Vagina (tissue), 2 donors: ENCODE measurements around the gene PPP3CA. TPM values are rescaled to one million over a fixed set of nuclear protein-coding genes. Genes with fewer than 3 reads are reported as not detected.

Experiments
- DNase-seq, 2 donors: peaks; one replicate each; pipeline ENCODE4 v3.0.0-alpha.2; 2017; ENCODE audit errors: extremely low spot score in 2 of 2
- H3K27ac ChIP-seq: fragments of 200-600 bp; sonication (generic); one replicate; pipeline ENCODE4 v1.5.1; 2019
- H3K27me3 ChIP-seq: fragments of 200-600 bp; sonication (generic); one replicate; pipeline ENCODE4 v1.5.1; 2019
- H3K36me3 ChIP-seq, 2 donors: fragments of 200-600 bp; sonication (generic); one replicate each; pipeline ENCODE4 v1.5.1; 2017 to 2019
- H3K4me1 ChIP-seq: fragments of 200-600 bp; sonication (generic); one replicate; pipeline ENCODE4 v1.5.1; 2019
- H3K4me3 ChIP-seq, 2 donors: fragments of 200-600 bp; sonication (generic); 1 replicate in 1 of 2; 2 replicates in 1 of 2; pipeline ENCODE4 v1.5.1; 2016 to 2019
- H3K9me3 ChIP-seq: fragments of 200-600 bp; sonication (generic); one replicate; pipeline ENCODE4 v1.5.1; 2019
- CTCF ChIP-seq, 3 experiments: fragments of 450-650 bp in 2 of 3; fragments of 200-600 bp in 1 of 3; sonication (generic) in 1 of 3; IDR thresholded peaks; one replicate each; pipeline ENCODE4 v1.5.1; 2017 to 2019; ENCODE audit warnings: antibody characterized with exemption in 3 of 3, mild to moderate bottlenecking in 2 of 3, moderate library complexity in 2 of 3
- POLR2A ChIP-seq, 2 donors: fragments of 450-650 bp; IDR thresholded peaks; one replicate each; pipeline ENCODE4 v1.6.1; 2017; ENCODE audit warnings: antibody characterized with exemption in 2 of 2, mild to moderate bottlenecking in 2 of 2, moderate library complexity in 2 of 2
- POLR2AphosphoS5 ChIP-seq, 2 donors: sonication (generic); formaldehyde crosslinking; IDR thresholded peaks; one replicate each; pipeline ENCODE4 v1.9.0; 2017; ENCODE audit warnings: antibody characterized with exemption in 2 of 2, mild to moderate bottlenecking in 2 of 2, low read depth in 1 of 2; ENCODE audit not compliant: insufficient read depth in 1 of 2
- intact Hi-C: fragments of 100-400 bp; cut with DNase I; formaldehyde crosslinking; loops from one replicate; pipeline ENCODE4 v1.15.1; 2023
- total RNA-seq: library from RNA; depleted of rRNA; stranded (reverse); fragments of >200 nt; gene quantifications from one replicate; pipeline ENCODE4 v1.2.3, GENCODE V29; 2016

PPP3CA gene
- total RNA-seq, 1 donor from 2014 or later, result 45.9 TPM

- H3K4me1 ChIP-seq, result peaks cover 70% of the 10 kb centered on the region
- intact Hi-C loops, result no loop called here
Observed at GRCh38 chr4:101286663-101287062, 60.7 kb downstream of the PPP3CA start.

DNA sequence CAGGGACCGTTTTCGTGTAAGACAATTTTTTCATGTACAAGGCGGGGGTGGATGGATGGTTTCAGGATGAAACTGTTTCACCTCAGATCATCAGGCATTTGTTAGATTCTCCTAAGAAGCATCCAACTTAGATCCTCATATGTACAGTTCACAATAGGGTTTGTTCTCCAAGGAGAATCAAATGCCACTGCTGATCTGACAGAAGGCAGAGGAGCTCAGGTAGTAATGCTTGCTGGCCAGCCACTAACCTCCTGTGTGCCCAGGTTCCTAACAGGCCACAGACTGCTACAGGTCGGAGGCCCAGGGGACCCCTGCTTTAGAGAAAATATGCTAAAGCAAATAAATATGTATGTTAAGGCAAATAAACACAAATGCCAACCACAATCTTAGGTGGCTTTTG is 61.3 kb downstream of the PPP3CA start:
- no peak for DNase-seq
- Histone ChIP-seq H3K36me3 (no peaks in the 10 kb centered on the region), H3K27ac (no peak overlapping the region), H3K4me3 (no peak overlapping the region), H3K9me3 (no peaks in the 10 kb centered on the region), H3K27me3 (no peaks in the 10 kb centered on the region), H3K4me1 (peaks cover 65% of the 10 kb centered on the region)
- intact Hi-C loops, result no loop called here
- TF ChIP-seq POLR2AphosphoS5 (IDR thresholded peaks at IDR 0.05; ENCODE audit: insufficient read depth in 1 of 2, low read depth in 1 of 2) (no peak), POLR2A (IDR thresholded peaks at IDR 0.05) (no peak), CTCF (IDR thresholded peaks at IDR 0.05) (no peak)

More at GRCh38 chr4:101286663-101287062, 60.7 kb downstream of the PPP3CA start:
- TF ChIP-seq POLR2A (IDR thresholded peaks at IDR 0.05) (no peak), POLR2AphosphoS5 (IDR thresholded peaks at IDR 0.05; ENCODE audit: insufficient read depth in 1 of 2, low read depth in 1 of 2) (no peak), CTCF (IDR thresholded peaks at IDR 0.05) (no peak)
- no peaks in the 10 kb centered on the region for H3K9me3 ChIP-seq
- no peak overlapping the region for H3K27ac ChIP-seq
- no peak for DNase-seq
- H3K36me3 ChIP-seq, result no peaks in the 10 kb centered on the region
- H3K27me3 ChIP-seq, result no peaks in the 10 kb centered on the region
- H3K4me3 ChIP-seq, result no peak overlapping the region

DNA sequence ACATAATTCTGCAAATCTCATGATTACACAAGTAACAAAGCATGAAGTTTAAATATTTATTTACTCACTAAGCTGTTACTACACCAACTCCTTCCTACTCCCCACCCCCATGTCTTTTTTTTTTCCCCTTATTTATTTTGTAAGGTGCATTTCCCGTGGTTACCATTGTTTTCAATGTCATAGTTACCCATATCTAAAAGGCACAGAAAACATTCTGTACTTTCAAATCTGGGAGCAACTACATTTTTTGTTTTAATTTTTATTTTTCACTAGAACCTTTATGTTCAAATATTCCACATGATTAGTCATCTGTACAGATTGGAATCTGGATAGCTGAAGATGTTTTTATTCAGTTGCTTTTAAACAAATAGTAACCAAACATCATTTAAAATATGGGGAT is 62.8 kb downstream of the PPP3CA start:
- Histone ChIP-seq H3K4me1 (peaks cover 62% of the 10 kb centered on the region), H3K27ac (no peak overlapping the region), H3K4me3 (no peak overlapping the region), H3K36me3 (no peaks in the 10 kb centered on the region), H3K9me3 (no peaks in the 10 kb centered on the region), H3K27me3 (no peaks in the 10 kb centered on the region)
- no peak for DNase-seq
- TF ChIP-seq CTCF (IDR thresholded peaks at IDR 0.05) (no peak), POLR2AphosphoS5 (IDR thresholded peaks at IDR 0.05; ENCODE audit: insufficient read depth in 1 of 2, low read depth in 1 of 2) (no peak), POLR2A (IDR thresholded peaks at IDR 0.05) (no peak)
- intact Hi-C loops, result no loop called here

GRCh38 chr4:101283434-101283833 is 63.9 kb downstream of the PPP3CA start:
- intact Hi-C loops, result no loop called here
- Histone ChIP-seq H3K4me1 (peaks cover 63% of the 10 kb centered on the region), H3K27ac (no peak overlapping the region)

More at GRCh38 chr4:101283434-101283833, 63.9 kb downstream of the PPP3CA start:
- Histone ChIP-seq H3K4me3 (no peak overlapping the region), H3K27me3 (no peaks in the 10 kb centered on the region), H3K9me3 (no peaks in the 10 kb centered on the region), H3K36me3 (no peaks in the 10 kb centered on the region)
- no peak for DNase-seq
- TF ChIP-seq POLR2AphosphoS5 (IDR thresholded peaks at IDR 0.05; ENCODE audit: insufficient read depth in 1 of 2, low read depth in 1 of 2) (no peak), POLR2A (IDR thresholded peaks at IDR 0.05) (no peak), CTCF (IDR thresholded peaks at IDR 0.05) (no peak)
